ENCODE measurements around the gene KCTD11.

KCTD11 gene

DNA sequence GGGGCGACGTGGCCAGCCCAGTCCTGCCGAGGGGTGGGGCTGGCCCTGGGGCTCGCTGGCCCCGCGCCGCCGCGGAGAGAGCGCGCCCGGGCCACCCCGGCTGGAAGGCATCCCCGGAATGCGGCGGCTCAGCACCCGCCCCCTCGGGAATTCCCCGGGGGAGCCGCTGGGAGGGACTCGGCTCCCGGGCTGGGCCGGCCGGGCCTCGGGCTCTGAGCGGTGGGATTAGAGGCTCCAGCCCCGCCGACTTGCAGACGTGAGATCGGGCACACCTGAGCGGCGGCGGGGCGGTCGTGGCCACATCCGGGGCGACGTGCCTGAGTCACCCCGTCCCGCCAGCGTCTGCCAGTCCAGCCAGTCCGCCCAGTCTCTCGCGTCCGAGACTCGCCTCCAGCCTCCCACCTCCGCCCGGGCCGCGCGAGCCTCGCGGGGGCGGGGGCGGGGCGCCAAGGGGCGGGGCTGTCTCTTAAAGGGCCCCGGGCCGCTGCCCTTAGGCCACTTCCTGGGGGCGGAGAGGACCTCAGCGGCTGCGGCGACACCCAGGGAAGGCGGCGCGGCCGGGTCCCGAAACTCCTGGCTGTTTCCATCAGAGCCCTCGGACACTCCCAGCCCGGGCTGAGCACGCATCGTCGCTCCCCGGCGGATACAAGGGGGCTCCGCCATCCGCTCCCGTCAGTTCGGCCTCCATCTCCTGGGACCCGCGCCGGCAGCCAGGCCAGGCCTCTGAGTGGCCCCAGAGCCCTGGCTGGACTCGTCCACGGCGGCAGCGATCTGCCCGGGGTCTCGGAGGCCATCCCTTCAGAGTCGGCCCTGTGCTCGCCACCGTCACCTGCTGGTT lies at the start of gene KCTD11:
Gene KCTD11 (plus strand): TSS at position 498 of the 838 bp plus-strand sequence.
- Histone ChIP-seq H3K36me3 (ENCODE audit: control insufficient read depth in 2 of 2, insufficient read depth in 2 of 2, low read length in 2 of 2) (no peaks in the 10 kb centered on the region), H3K4me3 (ENCODE audit: low read length in 2 of 2) (peak within 1 kb of the TSS; percentile 87 to 90), H3K4me1 (ENCODE audit: control insufficient read depth, insufficient read depth, low read length) (peaks cover 56% of the 10 kb centered on the region), H3K27me3 (ENCODE audit: control insufficient read depth in 1 of 2, insufficient read depth in 2 of 2, low read length in 2 of 2) (peaks cover 0 to 3% of the 10 kb centered on the region in 2 donors), H3K27ac (ENCODE audit: low read length) (peak within 1 kb of the TSS; percentile 96), H3K9me3 (ENCODE audit: control insufficient read depth in 2 of 2, low read length in 2 of 2) (no peaks in the 10 kb centered on the region), H3K9ac (ENCODE audit: low read length in 2 of 2) (peak within 1 kb of the TSS; percentile 85 to 88)

GRCh38 chr17:7304179-7304578 lies 47.8 kb upstream of the KCTD11 start:
- no peaks in the 10 kb centered on the region for H3K9me3 ChIP-seq (ENCODE audit: control insufficient read depth in 2 of 2, low read length in 2 of 2)
- H3K4me1 ChIP-seq (ENCODE audit: control insufficient read depth, insufficient read depth, low read length), result peaks cover 12% of the 10 kb centered on the region
- H3K4me3 ChIP-seq (ENCODE audit: low read length in 2 of 2), result no peak overlapping the region
- no peaks in the 10 kb centered on the region for H3K27me3 ChIP-seq (ENCODE audit: control insufficient read depth in 1 of 2, insufficient read depth in 2 of 2, low read length in 2 of 2)
- H3K36me3 ChIP-seq (ENCODE audit: control insufficient read depth in 2 of 2, insufficient read depth in 2 of 2, low read length in 2 of 2), result no peaks in the 10 kb centered on the region
- H3K9ac ChIP-seq (ENCODE audit: low read length in 2 of 2), result no peak overlapping the region
- no peak overlapping the region for H3K27ac ChIP-seq (ENCODE audit: low read length)

GRCh38 chr17:7306911-7307685 lies 44.9 kb upstream of the KCTD11 start, which contains the start of gene EIF5A:
TSS of gene EIF5A (plus strand) at chr17:7307628. CDS start at chr17:7309636, 2,008 bp downstream.
- Histone ChIP-seq H3K9ac (ENCODE audit: low read length in 2 of 2) (peak within 1 kb of the TSS; percentile 89 to 98), H3K4me1 (ENCODE audit: control insufficient read depth, insufficient read depth, low read length) (peaks cover 20% of the 10 kb centered on the region), H3K36me3 (ENCODE audit: control insufficient read depth in 2 of 2, insufficient read depth in 2 of 2, low read length in 2 of 2) (peaks cover 19 to 24% of the 10 kb centered on the region in 2 donors), H3K27me3 (ENCODE audit: control insufficient read depth in 1 of 2, insufficient read depth in 2 of 2, low read length in 2 of 2) (no peaks in the 10 kb centered on the region), H3K4me3 (ENCODE audit: low read length in 2 of 2) (peak within 1 kb of the TSS; percentile 84 to 96), H3K9me3 (ENCODE audit: control insufficient read depth in 2 of 2, low read length in 2 of 2) (no peaks in the 10 kb centered on the region), H3K27ac (ENCODE audit: low read length) (peak within 1 kb of the TSS; percentile 95)

GRCh38 chr17:7307686-7308624 lies 44.0 kb upstream of the KCTD11 start:
- H3K27ac ChIP-seq (ENCODE audit: low read length), result peak overlapping the region; percentile 95
- peak overlapping the region; percentile 84 to 96 for H3K4me3 ChIP-seq (ENCODE audit: low read length in 2 of 2)
- peak overlapping the region; percentile 79 to 98 for H3K9ac ChIP-seq (ENCODE audit: low read length in 2 of 2)
- peaks cover 27 to 31% of the 10 kb centered on the region in 2 donors for H3K36me3 ChIP-seq (ENCODE audit: control insufficient read depth in 2 of 2, insufficient read depth in 2 of 2, low read length in 2 of 2)
- H3K27me3 ChIP-seq (ENCODE audit: control insufficient read depth in 1 of 2, insufficient read depth in 2 of 2, low read length in 2 of 2), result no peaks in the 10 kb centered on the region
- H3K9me3 ChIP-seq (ENCODE audit: control insufficient read depth in 2 of 2, low read length in 2 of 2), result no peaks in the 10 kb centered on the region
- peaks cover 23% of the 10 kb centered on the region for H3K4me1 ChIP-seq (ENCODE audit: control insufficient read depth, insufficient read depth, low read length)

GRCh38 chr17:7308625-7309433 lies 43.1 kb upstream of the KCTD11 start:
- no peaks in the 10 kb centered on the region for H3K9me3 ChIP-seq (ENCODE audit: control insufficient read depth in 2 of 2, low read length in 2 of 2)
- peak overlapping the region; percentile 84 to 96 for H3K4me3 ChIP-seq (ENCODE audit: low read length in 2 of 2)
- peak overlapping the region; percentile 95 for H3K27ac ChIP-seq (ENCODE audit: low read length)
- H3K9ac ChIP-seq (ENCODE audit: low read length in 2 of 2), result peak overlapping the region; percentile 79 to 98
- H3K36me3 ChIP-seq (ENCODE audit: control insufficient read depth in 2 of 2, insufficient read depth in 2 of 2, low read length in 2 of 2), result peaks cover 36 to 40% of the 10 kb centered on the region in 2 donors
- peaks cover 31% of the 10 kb centered on the region for H3K4me1 ChIP-seq (ENCODE audit: control insufficient read depth, insufficient read depth, low read length)
- H3K27me3 ChIP-seq (ENCODE audit: control insufficient read depth in 1 of 2, insufficient read depth in 2 of 2, low read length in 2 of 2), result no peaks in the 10 kb centered on the region

DNA sequence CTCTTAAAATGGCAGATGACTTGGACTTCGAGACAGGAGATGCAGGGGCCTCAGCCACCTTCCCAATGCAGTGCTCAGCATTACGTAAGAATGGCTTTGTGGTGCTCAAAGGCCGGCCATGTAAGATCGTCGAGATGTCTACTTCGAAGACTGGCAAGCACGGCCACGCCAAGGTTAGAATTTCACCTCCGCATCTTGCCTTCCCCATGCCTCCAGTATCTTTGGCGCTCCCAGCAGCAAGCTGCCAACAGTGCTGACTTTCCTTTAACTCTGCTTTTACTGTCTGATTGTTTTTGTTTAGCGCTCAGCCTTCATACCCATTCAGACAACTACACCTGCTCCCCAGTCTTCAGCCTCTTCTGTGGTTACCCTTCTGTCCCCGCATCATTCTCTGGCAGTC lies 42.3 kb upstream of the KCTD11 start:
- peaks cover 39 to 43% of the 10 kb centered on the region in 2 donors for H3K36me3 ChIP-seq (ENCODE audit: control insufficient read depth in 2 of 2, insufficient read depth in 2 of 2, low read length in 2 of 2)

GRCh38 chr17:7311110-7311705 lies 40.8 kb upstream of the KCTD11 start:
- Histone ChIP-seq H3K4me1 (ENCODE audit: control insufficient read depth, insufficient read depth, low read length) (peaks cover 49% of the 10 kb centered on the region), H3K9ac (ENCODE audit: low read length in 2 of 2) (no peak overlapping the region), H3K36me3 (ENCODE audit: control insufficient read depth in 2 of 2, insufficient read depth in 2 of 2, low read length in 2 of 2) (peaks cover 39 to 45% of the 10 kb centered on the region in 2 donors), H3K9me3 (ENCODE audit: control insufficient read depth in 2 of 2, low read length in 2 of 2) (no peaks in the 10 kb centered on the region), H3K4me3 (ENCODE audit: low read length in 2 of 2) (no peak overlapping the region), H3K27me3 (ENCODE audit: control insufficient read depth in 1 of 2, insufficient read depth in 2 of 2, low read length in 2 of 2) (no peaks in the 10 kb centered on the region), H3K27ac (ENCODE audit: low read length) (no peak overlapping the region)

More for the DNA sequence above, 42.3 kb upstream of the KCTD11 start:
- Histone ChIP-seq H3K4me3 (ENCODE audit: low read length in 2 of 2) (no peak overlapping the region), H3K9me3 (ENCODE audit: control insufficient read depth in 2 of 2, low read length in 2 of 2) (no peaks in the 10 kb centered on the region), H3K27me3 (ENCODE audit: control insufficient read depth in 1 of 2, insufficient read depth in 2 of 2, low read length in 2 of 2) (no peaks in the 10 kb centered on the region), H3K4me1 (ENCODE audit: control insufficient read depth, insufficient read depth, low read length) (peaks cover 39% of the 10 kb centered on the region), H3K27ac (ENCODE audit: low read length) (peak overlapping the region; percentile 95), H3K9ac (ENCODE audit: low read length in 2 of 2) (no peak overlapping the region)

- no peak overlapping the region for H3K9ac ChIP-seq (ENCODE audit: low read length in 2 of 2)
- no peaks in the 10 kb centered on the region for H3K27me3 ChIP-seq (ENCODE audit: control insufficient read depth in 1 of 2, insufficient read depth in 2 of 2, low read length in 2 of 2)
- H3K27ac ChIP-seq (ENCODE audit: low read length), result peak overlapping the region; percentile 53
- peaks cover 46 to 48% of the 10 kb centered on the region in 2 donors for H3K36me3 ChIP-seq (ENCODE audit: control insufficient read depth in 2 of 2, insufficient read depth in 2 of 2, low read length in 2 of 2)
- H3K4me3 ChIP-seq (ENCODE audit: low read length in 2 of 2), result no peak overlapping the region
- H3K4me1 ChIP-seq (ENCODE audit: control insufficient read depth, insufficient read depth, low read length), result peaks cover 49% of the 10 kb centered on the region
- no peaks in the 10 kb centered on the region for H3K9me3 ChIP-seq (ENCODE audit: control insufficient read depth in 2 of 2, low read length in 2 of 2)
These were observed 39.4 kb upstream of the KCTD11 start for GRCh38 chr17:7312432-7313087.

All from stomach smooth muscle (tissue), 2 donors.